Measurements from ENCODE around the gene NBPF3. TPM values are rescaled to one million over a fixed set of nuclear protein-coding genes. Genes with fewer than 3 reads are reported as not detected.

Gene NBPF3
- total RNA-seq, 1 experiment from 2014 or later, result 21.4 TPM

- Mint-ChIP-seq H3K27ac (no peak overlapping the region), H3K27me3 (ENCODE audit: low read depth) (no peaks in the 10 kb centered on the region), H3K36me3 (peaks cover 3% of the 10 kb centered on the region; the same call in 1 of the 2 replicates), H3K9me3 (no peaks in the 10 kb centered on the region), H3K4me3 (no peak overlapping the region), H3K4me1 (peaks cover 65% of the 10 kb centered on the region)
- ChIA-PET POLR2A (no interaction called here), CTCF (interaction anchor here (1.5 kb wide), 1 partner anchor 59 kb away, joined by 4 read pairs; no protein-coding TSS in a partner anchor)
- DNase-seq (ENCODE audit: low spot score), result no peak
- TF ChIP-seq ZBTB21 (CRISPR knock-in tag; IDR thresholded peaks at IDR 0.05; ENCODE audit: borderline replicate concordance), result no peak
- TF ChIP-seq AR (CRISPR knock-in tag; IDR thresholded peaks at IDR 0.05), result no peak
- TF ChIP-seq MLX (CRISPR knock-in tag; IDR thresholded peaks at IDR 0.05), result no peak
- no peak for TF ChIP-seq ZNF671 (CRISPR knock-in tag; IDR thresholded peaks at IDR 0.05)
- no peak for TF ChIP-seq IRF1 (CRISPR knock-in tag; IDR thresholded peaks at IDR 0.05)
- no peak for TF ChIP-seq TCF7 (CRISPR knock-in tag; IDR thresholded peaks at IDR 0.05; ENCODE audit: low read depth)
- no peak for TF ChIP-seq ZNF512 (CRISPR knock-in tag; IDR thresholded peaks at IDR 0.05; ENCODE audit: borderline replicate concordance)
- no peak for TF ChIP-seq ZNF317 (CRISPR knock-in tag; IDR thresholded peaks at IDR 0.05; ENCODE audit: borderline replicate concordance, low read depth)
- TF ChIP-seq NFE2L1 (CRISPR knock-in tag; IDR thresholded peaks at IDR 0.05), result no peak
- TF ChIP-seq ATF3 (CRISPR knock-in tag; conservative IDR thresholded peaks at IDR 0.05), result no peak
- TF ChIP-seq TEAD1 (CRISPR knock-in tag; IDR thresholded peaks at IDR 0.05), result no peak
- no peak for TF ChIP-seq E2F5 (CRISPR knock-in tag; IDR thresholded peaks at IDR 0.05)
- no peak for ATAC-seq
Observed at GRCh38 chr1:21514245-21514644, 74.3 kb downstream of the NBPF3 start.

GRCh38 chr1:21517161-21517589 lies 77.2 kb downstream of the NBPF3 start:
- Mint-ChIP-seq H3K27ac (0 out of 2 replicates have a peak overlapping the region, but pooled peaks have one; percentile 33), H3K27me3 (ENCODE audit: low read depth) (no peaks in the 10 kb centered on the region), H3K4me3 (no peak overlapping the region), H3K9me3 (no peaks in the 10 kb centered on the region), H3K36me3 (peaks cover 2% of the 10 kb centered on the region; the same call in 1 of the 2 replicates), H3K4me1 (peaks cover 63% of the 10 kb centered on the region)
- ATAC-seq (no peak), DNase-seq (ENCODE audit: low spot score) (no peak)
- CTCF ChIA-PET, result interaction anchor here (0.7 to 2.0 kb wide), 6 partner anchors 18 to 262 kb away, joined by 3 to 7 read pairs (median 4); no protein-coding TSS in a partner anchor
- POLR2A ChIA-PET, result no interaction called here
- TF ChIP-seq STAT6 (CRISPR knock-in tag; conservative IDR thresholded peaks at IDR 0.05; ENCODE audit: low read depth), result no peak
- TF ChIP-seq ZSCAN18 (CRISPR knock-in tag; IDR thresholded peaks at IDR 0.05), result no peak
- no peak for TF ChIP-seq ATF3 (CRISPR knock-in tag; conservative IDR thresholded peaks at IDR 0.05)
- TF ChIP-seq ZBTB43 (CRISPR knock-in tag; IDR thresholded peaks at IDR 0.05), result no peak
- TF ChIP-seq JUN (CRISPR knock-in tag; IDR thresholded peaks at IDR 0.05), result no peak
- TF ChIP-seq TP53 (CRISPR knock-in tag; IDR thresholded peaks at IDR 0.05), result no peak
- TF ChIP-seq E2F4 (CRISPR knock-in tag; IDR thresholded peaks at IDR 0.05; ENCODE audit: borderline replicate concordance, low read depth), result no peak

All from WTC11 (cell line).